ENCODE data around the gene CMBL.

GRCh38 chr5:10308844-10309243 is 1.1 kb upstream of the CMBL start:
- no peak for TF ChIP-seq EZH2phosphoT487 (IDR thresholded peaks at IDR 0.05; ENCODE audit: low read depth, severe bottlenecking, unreplicated experiment)
- TF ChIP-seq CTCF (IDR thresholded peaks at IDR 0.05; ENCODE audit: poor library complexity), result no peak
- TF ChIP-seq EZH2 (IDR thresholded peaks at IDR 0.05; ENCODE audit: borderline replicate concordance), result no peak
